SH-SY5Y (cell line): ENCODE measurements around the gene POLN.

Experiments used
- GATA2 ChIP-seq: IDR thresholded peaks from 2 replicates; pipeline ENCODE4 v1.6.1; 2011; ENCODE audit warnings: mild to moderate bottlenecking, low read depth, low read length
- GATA3 ChIP-seq: IDR thresholded peaks from 2 replicates; pipeline ENCODE4 v1.6.1; 2011; ENCODE audit warnings: low read depth, mild to moderate bottlenecking, low read length, moderate library complexity

- TF ChIP-seq GATA2 (no peak), GATA3 (no peak)
These were observed 17.8 kb upstream of the POLN start for GRCh38 chr4:2259541-2260343.
